GM18909 (cell line): Measurements from ENCODE around the gene ZNF552.
"Not testable (repeated sequence)": the region's sequence is repeated elsewhere in the genome, so short reads cannot be mapped to it uniquely, and the experiment has no call there.

Experiments used
- ATAC-seq: cut with Tn5 transposase; IDR thresholded peaks from one replicate; pipeline ENCODE4 v1.9.1; 2021; ENCODE audit warnings: mild to moderate bottlenecking; ENCODE audit not compliant: unreplicated experiment, poor library complexity

Gene ZNF552

GRCh38 chr19:57814505-57815246 is at the start of gene ZNF552:
Gene ZNF552, minus strand, starts transcription at chr19:57814913. Its CDS starts 170 bp downstream, at chr19:57814743.
- ATAC-seq = peak; percentile 77

GRCh38 chr19:57862351-57862750 is 47.6 kb upstream of the ZNF552 start:
- ATAC-seq = not testable (repeated sequence)

- not testable (repeated sequence) for ATAC-seq
Observed at GRCh38 chr19:57854117-57854516, 39.4 kb upstream of the ZNF552 start.

- ATAC-seq = not testable (repeated sequence)
Observed at GRCh38 chr19:57851812-57852603, 37.3 kb upstream of the ZNF552 start.

- ATAC-seq = no peak
Observed at GRCh38 chr19:57850553-57851017, 35.9 kb upstream of the ZNF552 start.

- peak; percentile 93 for ATAC-seq
Observed at GRCh38 chr19:57849666-57850473, 35.2 kb upstream of the ZNF552 start, which contains the start of gene ZNF587. Gene ZNF587, plus strand, starts transcription at chr19:57849859. Its CDS starts 180 bp downstream, at chr19:57850039.

GRCh38 chr19:57849162-57849665 is 34.5 kb upstream of the ZNF552 start:
- peak; percentile 14 for ATAC-seq

GRCh38 chr19:57847164-57847563 is 32.5 kb upstream of the ZNF552 start:
- not testable (repeated sequence) for ATAC-seq

GRCh38 chr19:57841122-57841763 is 26.5 kb upstream of the ZNF552 start:
- ATAC-seq = no peak

GRCh38 chr19:57838622-57839191 is 24.0 kb upstream of the ZNF552 start:
- ATAC-seq = not testable (repeated sequence)

GRCh38 chr19:57836991-57837390 is 22.3 kb upstream of the ZNF552 start:
- not testable (repeated sequence) for ATAC-seq

GRCh38 chr19:57830071-57830602 is 15.4 kb upstream of the ZNF552 start, which contains the start of gene ZNF587B:
Gene ZNF587B, plus strand, starts transcription at chr19:57830299. Its CDS starts 230 bp downstream, at chr19:57830529.
- no peak for ATAC-seq

GRCh38 chr19:57829316-57829715 is 14.6 kb upstream of the ZNF552 start:
- no peak for ATAC-seq

GRCh38 chr19:57825511-57825910 is 10.8 kb upstream of the ZNF552 start:
- no peak for ATAC-seq

GRCh38 chr19:57823608-57824007 is 8.9 kb upstream of the ZNF552 start:
- ATAC-seq = not testable (repeated sequence)

- ATAC-seq = not testable (repeated sequence)
Observed at GRCh38 chr19:57823155-57823554, 8.4 kb upstream of the ZNF552 start.

GRCh38 chr19:57821501-57821900 is 6.8 kb upstream of the ZNF552 start:
- not testable (repeated sequence) for ATAC-seq

- not testable (repeated sequence) for ATAC-seq
Observed at GRCh38 chr19:57821095-57821494, 6.4 kb upstream of the ZNF552 start.

GRCh38 chr19:57820599-57820998 is 5.9 kb upstream of the ZNF552 start:
- no peak for ATAC-seq
